Stimulated activated CD8-positive, alpha-beta memory T cell treated with anti-CD3 and anti-CD28 coated beads, Interleukin-4, amount 100 ng/mL, for 24 hours (primary cell): ENCODE data around the gene PTPRZ1.

Experiments
- DNase-seq: peaks from one replicate; pipeline ENCODE4 v3.0.0-alpha.2; 2020; ENCODE audit warnings: low read depth

Gene PTPRZ1

DNA sequence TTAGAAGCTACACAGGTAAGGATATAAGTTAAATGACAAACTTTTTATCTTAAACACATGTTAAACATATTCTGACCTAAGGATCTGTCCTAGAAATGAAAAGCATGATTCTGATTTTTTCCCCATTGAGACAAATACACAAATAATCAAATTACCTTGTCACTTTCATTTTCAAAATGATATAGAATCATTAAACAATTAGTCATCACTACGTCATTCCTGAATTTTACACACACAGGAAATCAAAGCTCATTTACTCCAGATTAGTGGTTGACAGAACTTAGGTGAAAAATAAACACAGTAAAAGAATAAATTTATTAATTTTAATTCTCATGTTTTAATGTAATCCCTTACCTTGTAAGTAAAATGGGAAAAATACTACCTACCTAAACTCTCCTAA, 182.1 kb downstream of the PTPRZ1 start:
- DNase-seq: no peak

- no peak for DNase-seq
Observed at GRCh38 chr7:122056977-122057376, 184.0 kb downstream of the PTPRZ1 start.

DNA sequence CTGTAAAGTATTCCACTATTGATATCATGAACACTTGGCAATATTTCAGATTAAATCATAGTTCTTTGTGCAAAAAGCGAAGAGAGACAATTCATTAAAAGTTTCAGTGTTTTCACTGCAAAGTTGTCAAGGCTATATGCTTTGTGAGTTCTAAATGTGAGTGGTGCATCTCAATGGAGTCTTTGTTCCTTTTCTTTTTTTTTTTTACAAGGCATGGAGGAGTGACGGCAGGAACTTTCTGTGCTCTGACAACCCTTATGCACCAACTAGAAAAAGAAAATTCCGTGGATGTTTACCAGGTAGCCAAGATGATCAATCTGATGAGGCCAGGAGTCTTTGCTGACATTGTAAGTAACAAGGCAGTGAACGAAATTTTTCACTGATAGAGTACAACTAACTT, 186.6 kb downstream of the PTPRZ1 start:
- DNase-seq: no peak

DNA sequence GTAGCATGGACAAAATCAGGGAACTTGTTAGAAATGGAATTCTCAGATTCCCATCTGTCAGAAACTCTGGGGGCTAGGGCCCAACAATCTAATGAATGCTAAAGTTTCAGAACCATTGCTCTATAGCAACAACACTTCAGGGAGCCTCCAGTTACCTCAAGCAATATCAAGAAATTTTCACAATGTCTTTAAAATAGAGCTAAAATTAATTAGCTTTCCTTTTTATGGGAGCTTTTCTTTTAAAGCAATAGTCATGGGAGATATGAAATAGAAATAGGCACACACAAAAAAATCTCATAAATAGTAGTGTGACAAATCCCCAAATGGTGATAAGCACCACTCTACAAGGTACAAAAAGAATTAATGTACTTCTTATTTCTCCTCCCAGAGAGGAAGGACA, 190.2 kb downstream of the PTPRZ1 start:
- no peak for DNase-seq

DNA sequence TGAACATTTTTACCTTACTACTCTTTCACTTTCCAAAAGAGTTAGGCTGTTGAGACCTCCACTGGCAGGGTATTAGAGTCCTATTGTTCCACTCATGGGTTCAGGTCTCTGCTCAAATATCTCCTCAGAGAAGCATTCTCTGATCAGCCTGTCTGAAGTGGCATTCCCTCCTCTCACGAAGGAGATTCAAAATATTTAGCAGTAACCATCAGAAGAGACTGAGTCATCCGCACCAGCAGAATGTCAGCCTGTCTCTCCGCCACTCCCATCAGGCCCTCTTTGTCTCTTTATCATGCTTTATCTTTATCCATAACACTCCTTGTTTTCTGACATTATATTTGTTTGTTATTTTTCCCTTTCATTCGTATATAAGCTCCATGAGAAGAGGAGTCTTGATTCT, 192.0 kb downstream of the PTPRZ1 start:
- DNase-seq: no peak

GRCh38 chr7:122067077-122067476, 194.1 kb downstream of the PTPRZ1 start:
- DNase-seq: no peak

GRCh38 chr7:122068046-122068445, 195.1 kb downstream of the PTPRZ1 start:
- no peak for DNase-seq

DNA sequence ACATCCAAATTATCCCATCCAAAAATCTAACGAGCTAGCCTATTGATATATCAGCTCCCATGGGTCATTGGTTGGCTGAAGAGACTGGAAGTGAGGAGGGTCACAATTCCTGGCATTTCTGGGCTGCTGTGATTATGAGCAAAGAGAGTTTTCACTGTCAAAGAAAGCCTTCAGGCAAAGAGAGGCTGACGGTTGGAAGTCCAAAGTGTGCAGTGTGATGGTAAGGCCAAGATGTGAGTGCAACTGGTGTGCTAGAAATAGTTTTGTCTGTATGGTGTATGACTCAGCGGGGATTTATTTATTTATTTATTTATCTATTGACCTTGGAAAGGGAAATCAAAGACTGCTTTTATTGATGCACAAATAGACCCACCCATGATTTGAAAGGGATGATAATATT, 196.0 kb downstream of the PTPRZ1 start:
- DNase-seq: no peak

- DNase-seq: no peak
Observed at GRCh38 chr7:122070062-122070461, 197.1 kb downstream of the PTPRZ1 start.

DNA sequence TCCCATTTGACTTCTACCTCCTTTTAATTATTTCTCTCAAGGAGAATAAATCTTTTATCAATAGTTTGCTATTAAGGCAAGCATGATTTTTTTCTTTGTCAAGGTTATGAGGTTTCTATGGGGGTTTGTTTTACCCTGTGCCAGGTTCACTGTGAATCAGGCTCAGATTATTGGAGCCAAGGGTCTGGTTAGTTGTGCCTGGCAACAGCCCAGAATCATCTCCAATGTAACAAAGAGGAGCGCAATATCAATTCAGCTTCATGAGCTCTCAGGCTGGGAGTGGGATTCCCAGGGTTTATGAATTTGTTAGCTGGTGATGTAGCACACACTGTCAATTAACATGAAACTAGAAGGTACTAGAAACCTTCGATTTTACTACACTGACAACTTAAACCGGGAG, 197.9 kb downstream of the PTPRZ1 start:
- no peak for DNase-seq

DNA sequence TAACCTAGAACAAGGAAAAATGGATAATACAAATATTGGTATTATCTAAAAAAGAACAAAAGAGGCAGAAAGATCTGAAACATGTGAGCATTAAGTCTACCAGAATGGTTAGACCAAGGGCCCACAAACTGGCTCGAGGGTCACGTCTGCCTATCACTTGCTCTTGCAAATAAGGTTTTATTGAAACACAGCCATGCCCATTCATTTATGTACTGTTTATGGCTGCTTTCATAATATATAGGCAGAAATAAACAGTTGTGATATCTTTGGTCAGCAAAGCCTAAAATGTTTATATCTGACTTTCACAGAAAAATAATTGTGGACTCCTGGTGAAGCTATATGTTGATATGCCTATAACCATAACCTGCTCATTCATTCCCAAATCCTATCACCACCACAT, 199.3 kb downstream of the PTPRZ1 start:
- DNase-seq: no peak

- DNase-seq: no peak
Observed at GRCh38 chr7:122072924-122073599, 200.1 kb downstream of the PTPRZ1 start.

DNA sequence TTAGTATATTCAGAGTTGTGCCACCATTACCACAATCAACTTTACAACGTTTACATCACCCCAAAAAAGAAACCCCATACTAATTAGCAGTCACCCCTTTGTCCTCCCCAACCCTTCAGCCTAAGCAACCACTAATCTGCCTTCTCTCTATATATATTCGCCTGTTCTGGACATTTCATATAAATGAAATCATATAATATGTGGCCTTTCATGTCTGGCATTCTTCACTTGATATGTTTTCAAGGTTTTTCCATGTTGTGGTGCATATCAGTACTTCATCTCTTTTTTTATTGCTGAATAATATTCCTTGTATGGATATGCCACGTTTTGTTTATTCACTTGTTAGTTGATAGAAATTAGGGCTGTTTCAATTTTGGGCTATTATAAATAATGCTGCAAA, 200.7 kb downstream of the PTPRZ1 start:
- DNase-seq: no peak

DNA sequence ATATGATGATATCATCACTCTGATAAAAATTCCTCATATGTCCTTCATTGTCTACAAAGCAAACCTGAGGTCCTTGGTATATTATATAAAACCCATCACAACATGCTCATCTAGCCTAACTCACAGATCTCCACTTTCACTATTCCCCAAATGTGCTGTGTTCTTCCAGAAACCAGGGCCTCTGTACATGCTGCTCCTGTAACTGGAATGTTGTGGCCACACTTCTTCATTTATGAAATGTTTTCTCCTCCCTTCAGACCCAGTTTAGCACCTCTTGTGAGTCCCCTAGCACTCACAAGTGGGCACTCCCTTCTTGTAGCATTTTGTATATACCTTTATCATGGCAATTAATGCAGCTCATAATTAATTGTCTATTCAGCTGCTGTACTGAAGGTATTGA, 209.2 kb downstream of the PTPRZ1 start:
- DNase-seq: no peak

DNA sequence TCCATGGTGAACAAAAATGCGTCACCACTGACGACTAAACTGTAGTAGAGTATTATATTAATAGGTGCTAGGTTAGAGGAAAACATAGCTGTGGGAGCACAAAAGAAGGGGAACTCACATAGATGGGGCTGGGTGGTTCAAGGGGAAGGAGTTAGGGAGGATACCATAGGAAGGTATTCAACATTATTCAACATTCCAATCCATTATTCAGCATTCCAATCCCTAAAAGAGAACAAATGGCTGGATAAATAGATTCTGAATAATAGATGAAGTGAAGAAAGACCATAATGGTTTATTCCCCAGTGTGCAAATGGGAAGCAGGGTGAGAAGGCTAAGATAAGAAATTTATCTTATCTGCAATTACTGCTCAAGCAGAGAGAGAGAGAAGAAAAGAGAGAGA, 209.7 kb downstream of the PTPRZ1 start:
- no peak for DNase-seq

- peak; percentile 19 for DNase-seq
Observed at GRCh38 chr7:122092964-122093797, 220.2 kb downstream of the PTPRZ1 start.

- no peak for DNase-seq
Observed at GRCh38 chr7:122094549-122094948, 221.6 kb downstream of the PTPRZ1 start.

- no peak for DNase-seq
Observed at GRCh38 chr7:122095642-122096041, 222.7 kb downstream of the PTPRZ1 start.

DNA sequence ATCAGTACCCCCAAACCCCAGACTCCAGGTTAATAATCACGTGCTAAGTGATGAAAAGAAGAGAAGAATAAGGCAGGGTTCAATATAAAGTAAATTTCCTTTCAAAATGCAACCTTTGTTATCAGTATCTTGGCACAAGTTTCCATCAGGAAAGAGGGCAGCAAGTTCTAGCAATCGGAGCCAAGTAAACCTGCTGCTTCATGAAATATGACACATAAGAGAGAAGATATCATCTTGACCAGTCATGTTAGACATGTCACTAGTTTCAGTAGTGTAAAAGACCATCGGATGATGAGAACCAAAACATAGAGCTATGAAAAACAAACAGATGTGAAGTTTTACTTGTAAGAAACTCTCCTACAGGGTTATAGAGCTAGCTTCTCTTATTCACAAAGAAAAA, 227.1 kb downstream of the PTPRZ1 start:
- no peak for DNase-seq

GRCh38 chr7:122103064-122103463, 230.1 kb downstream of the PTPRZ1 start:
- no peak for DNase-seq
